ENCODE data around the gene MRPL44.

The MRPL44 gene

GRCh38 chr2:223941579-223942277 lies 15.5 kb upstream of the MRPL44 start:
- TF ChIP-seq CTCF (IDR thresholded peaks at IDR 0.05) = no peak

GRCh38 chr2:223943135-223943534 lies 14.1 kb upstream of the MRPL44 start:
- no peak for TF ChIP-seq CTCF (IDR thresholded peaks at IDR 0.05)

GRCh38 chr2:223943561-223944008 lies 13.7 kb upstream of the MRPL44 start:
- TF ChIP-seq CTCF (IDR thresholded peaks at IDR 0.05) = no peak

GRCh38 chr2:223944166-223944702 lies 13.0 kb upstream of the MRPL44 start:
- no peak for TF ChIP-seq CTCF (IDR thresholded peaks at IDR 0.05)

DNA sequence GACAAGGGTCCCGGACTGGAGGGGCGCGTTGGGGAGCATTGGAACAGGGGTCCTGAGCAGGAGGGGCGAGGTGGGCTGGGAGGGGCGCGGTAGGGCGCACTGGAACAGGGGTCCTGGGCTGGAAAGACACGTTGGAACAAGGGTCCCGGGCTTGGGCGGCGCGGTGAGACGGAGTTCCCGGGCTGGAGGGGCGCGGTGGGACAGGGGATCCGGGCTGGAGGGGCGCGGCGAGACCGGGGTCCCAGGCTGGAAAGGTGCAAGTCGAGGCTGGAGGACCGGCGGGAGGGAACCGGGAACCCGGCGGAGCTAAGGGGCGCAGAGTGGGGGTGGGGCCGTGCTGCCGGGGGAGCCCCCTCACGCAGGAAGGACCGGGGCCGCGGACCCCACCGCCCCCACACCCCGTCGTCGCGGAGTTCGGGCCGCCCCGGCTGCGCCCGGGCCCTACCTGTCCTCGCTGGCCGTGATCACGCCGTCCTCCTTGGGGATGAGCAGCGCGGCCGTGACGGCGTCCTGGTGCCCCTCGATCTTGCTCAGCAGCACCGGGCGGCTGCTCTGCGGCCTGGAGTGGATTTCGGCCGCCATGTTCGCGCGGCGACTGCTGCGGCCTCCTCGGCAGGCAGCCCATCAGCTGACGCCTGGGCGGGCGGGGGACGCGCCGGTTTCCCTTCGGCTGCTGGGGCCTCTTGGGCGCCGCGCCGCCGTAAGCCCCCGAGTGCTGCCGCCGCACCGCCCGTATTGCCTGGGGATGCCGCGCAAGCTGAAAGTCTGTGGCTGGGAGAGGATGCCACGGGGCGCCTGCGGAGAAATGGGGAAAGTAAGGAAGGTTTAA lies 12.3 kb upstream of the MRPL44 start, which contains the start of gene WDFY1:
TSS of gene WDFY1 (minus strand) at position 633 of the 829 bp plus-strand sequence. CDS start at position 582, 51 bp downstream.
- TF ChIP-seq CTCF (IDR thresholded peaks at IDR 0.05) = no peak

- TF ChIP-seq CTCF (IDR thresholded peaks at IDR 0.05) = no peak
These were observed 11.5 kb upstream of the MRPL44 start for GRCh38 chr2:223945755-223946154.

DNA sequence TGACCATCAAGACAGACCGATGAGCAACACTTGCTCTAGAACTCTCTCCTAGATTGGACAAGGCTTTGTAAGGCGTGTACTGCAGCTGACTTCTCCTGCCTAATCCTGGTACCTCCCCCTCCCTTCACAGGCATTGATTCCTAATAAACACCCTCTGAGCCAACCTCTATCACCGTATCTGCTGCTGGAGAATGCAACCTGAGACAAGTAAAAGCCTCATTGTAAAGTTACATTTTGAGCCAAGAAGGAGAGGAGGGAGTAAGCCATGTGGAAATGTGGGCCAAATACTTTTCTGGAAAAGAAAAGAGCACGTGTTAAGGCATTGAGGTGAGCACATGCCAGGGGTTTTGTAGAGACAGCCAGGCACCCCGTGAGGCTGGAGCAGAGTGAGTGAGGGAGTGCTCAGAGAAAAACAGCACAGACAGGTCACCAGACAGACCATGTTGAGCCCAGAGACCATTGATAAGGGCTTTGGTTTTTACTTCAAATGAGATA lies 9.5 kb upstream of the MRPL44 start:
- no peak for TF ChIP-seq CTCF (IDR thresholded peaks at IDR 0.05)

All from LNCAP (cell line).